SK-N-SH (cell line): ENCODE results near the gene ARHGAP31. TPM values are rescaled to one million over a fixed set of nuclear protein-coding genes. Genes with fewer than 3 reads are reported as not detected.

Experiments used
- CTCF ChIA-PET: fragments of 300-600, 350-600 bp; formaldehyde crosslinking; extraction: SDS; loops from one replicate; lab custom pipeline; 2021; lab: Yijun Ruan, JAX
- POLR2A ChIA-PET: fragments of 350-600 bp; sonication (Branson Sonifier 250); formaldehyde crosslinking; extraction: SDS; loops from one replicate; lab custom pipeline; 2020; ENCODE audit warnings: antibody characterized with exemption, inconsistent platforms; lab: Yijun Ruan, JAX
- DNase-seq: peaks from one replicate; pipeline ENCODE4 v3.0.0; 2012
- H2AFZ ChIP-seq: fragments of 200-600 bp; sonication (generic); 2 replicates; pipeline ENCODE4 v1.8.1; 2016; ENCODE audit warnings: antibody characterized with exemption, mild to moderate bottlenecking, low read depth
- H3F3A ChIP-seq: fragments of 200-600 bp; sonication (generic); replicated peaks from 2 replicates; pipeline ENCODE3; 2016; ENCODE audit warnings: antibody characterized with exemption, mild to moderate bottlenecking; ENCODE audit not compliant: insufficient read depth
- H3K27ac ChIP-seq, 2 experiments: fragments of 200-500 bp in 1 of 2; fragments of 200-600 bp in 1 of 2; sonication (Bioruptor generic) in 1 of 2; sonication (generic), shearing (Covaris generic) in 1 of 2; 2 replicates each; pipeline versions ENCODE4 v1.5.1 to v1.6.1; 2014 to 2016; ENCODE audit warnings: low read depth in 2 of 2, inconsistent platforms in 1 of 2, low read length in 1 of 2, mild to moderate bottlenecking in 1 of 2, mixed read lengths in 1 of 2
- H3K27me3 ChIP-seq: fragments of 200-600 bp; sonication (generic), shearing (Covaris generic); 2 replicates; pipeline ENCODE4 v1.6.1; 2016; ENCODE audit warnings: mixed run types; ENCODE audit not compliant: insufficient read depth
- H3K36me3 ChIP-seq, 2 experiments: fragments of 200-500 bp in 1 of 2; fragments of 200-600 bp in 1 of 2; sonication (Bioruptor generic) in 1 of 2; sonication (generic) in 1 of 2; replicated peaks in 1 of 2; 2 replicates each; pipeline versions ENCODE3 to v1.5.1; 2014 to 2016; ENCODE audit warnings: low read length in 1 of 2, mild to moderate bottlenecking in 1 of 2; ENCODE audit not compliant: insufficient read depth in 2 of 2, control insufficient read depth in 1 of 2
- H3K4me1 ChIP-seq, 2 experiments: fragments of 200-500 bp in 1 of 2; fragments of 200-600 bp in 1 of 2; sonication (Bioruptor generic) in 1 of 2; sonication (generic), shearing (Covaris generic) in 1 of 2; 2 replicates each; pipeline versions ENCODE4 v1.5.1 to v1.6.1; 2014 to 2016; ENCODE audit warnings: low read depth in 1 of 2, low read length in 1 of 2, mixed run types in 1 of 2; ENCODE audit not compliant: insufficient read depth in 2 of 2, control insufficient read depth in 1 of 2
- H3K4me2 ChIP-seq: fragments of 200-600 bp; sonication (generic), shearing (Covaris generic); 2 replicates; pipeline ENCODE4 v1.6.1; 2017; ENCODE audit warnings: mixed run types
- H3K4me3 ChIP-seq, 2 experiments: fragments of 200-500 bp in 1 of 2; fragments of 200-600 bp in 1 of 2; sonication (Bioruptor generic) in 1 of 2; sonication (generic), shearing (Covaris generic) in 1 of 2; 2 replicates each; pipeline versions ENCODE4 v1.5.1 to v1.8.1; 2014 to 2016; ENCODE audit warnings: low read depth in 2 of 2, inconsistent platforms in 1 of 2, low read length in 1 of 2, mild to moderate bottlenecking in 1 of 2, mixed read lengths in 1 of 2, moderate library complexity in 1 of 2
- H3K79me2 ChIP-seq: fragments of 200-600 bp; sonication (generic); 2 replicates; pipeline ENCODE4 v1.8.1; 2017; ENCODE audit warnings: mild to moderate bottlenecking; ENCODE audit not compliant: insufficient read depth
- H3K9ac ChIP-seq: fragments of 200-600 bp; sonication (generic); 2 replicates; pipeline ENCODE4 v1.6.1; 2017; ENCODE audit warnings: mixed run types
- H3K9me2 ChIP-seq: fragments of 200-600 bp; sonication (generic); 2 replicates; pipeline ENCODE4 v1.6.1; 2017; ENCODE audit warnings: mixed run types
- H3K9me3 ChIP-seq: fragments of 200-600 bp; sonication (generic); 2 replicates; pipeline ENCODE4 v1.6.1; 2017; ENCODE audit warnings: mixed run types, mild to moderate bottlenecking, moderate library complexity
- H4K20me1 ChIP-seq: fragments of 200-600 bp; sonication (generic); 2 replicates; pipeline ENCODE4 v1.6.1; 2017; ENCODE audit warnings: mild to moderate bottlenecking, mixed run types; ENCODE audit not compliant: insufficient read depth
- EP300 ChIP-seq, 2 experiments: IDR thresholded peaks; 2 replicates each; pipeline versions ENCODE4 v1.4.0 to v1.6.1; 2012; ENCODE audit warnings: borderline replicate concordance in 1 of 2, low read depth in 1 of 2, low read length in 1 of 2
- EZH2phosphoT487 ChIP-seq: fragments of 200-600 bp; sonication (generic); IDR thresholded peaks from 2 replicates; pipeline ENCODE4 v1.6.1; 2017; ENCODE audit warnings: low read depth, mixed run types, mild to moderate bottlenecking, antibody characterized with exemption, moderate library complexity, borderline replicate concordance
- FOSL2 ChIP-seq: IDR thresholded peaks from 2 replicates; pipeline ENCODE4 v1.4.0; 2012; ENCODE audit warnings: low read depth, mild to moderate bottlenecking, moderate library complexity, borderline replicate concordance
- FOXJ3 ChIP-seq: sonication (generic); formaldehyde crosslinking; IDR thresholded peaks from 2 replicates; pipeline ENCODE4 v1.5.1; 2020; ENCODE audit warnings: mild to moderate bottlenecking, missing genetic modification reagents
- FOXM1 ChIP-seq: IDR thresholded peaks from 2 replicates; pipeline ENCODE4 v1.4.0; 2012; ENCODE audit warnings: low read depth, mild to moderate bottlenecking
- GABPA ChIP-seq: IDR thresholded peaks from 2 replicates; pipeline ENCODE4 v1.4.0; 2012; ENCODE audit warnings: low read depth, mild to moderate bottlenecking
- GATA2 ChIP-seq: sonication (generic); formaldehyde crosslinking; IDR thresholded peaks from 2 replicates; pipeline ENCODE4 v1.5.0; 2020; ENCODE audit warnings: mild to moderate bottlenecking, missing genetic modification reagents
- JUND ChIP-seq: IDR thresholded peaks from 2 replicates; pipeline ENCODE4 v1.4.0; 2012
- MXI1 ChIP-seq: IDR thresholded peaks from 2 replicates; pipeline ENCODE4 v1.6.1; 2012; ENCODE audit warnings: mild to moderate bottlenecking, low read depth, low read length, improper control_type of control experiment
- NFIC ChIP-seq: IDR thresholded peaks from 2 replicates; pipeline ENCODE4 v1.4.0; 2012; ENCODE audit warnings: borderline replicate concordance
- NRF1 ChIP-seq: IDR thresholded peaks from 2 replicates; pipeline ENCODE4 v1.6.1; 2012; ENCODE audit warnings: low read depth, mild to moderate bottlenecking, low read length
- SIN3A ChIP-seq: IDR thresholded peaks from 2 replicates; pipeline ENCODE4 v1.6.1; 2012; ENCODE audit warnings: low read depth, mild to moderate bottlenecking, low read length, moderate library complexity, borderline replicate concordance
- SMC3 ChIP-seq: IDR thresholded peaks from 2 replicates; pipeline ENCODE4 v1.6.1; 2012; ENCODE audit warnings: low read depth, low read length, improper control_type of control experiment
- TAF1 ChIP-seq: IDR thresholded peaks from 2 replicates; pipeline ENCODE4 v1.6.1; 2012; ENCODE audit warnings: low read depth, mild to moderate bottlenecking, low read length, moderate library complexity, borderline replicate concordance
- TCF12 ChIP-seq: IDR thresholded peaks from 2 replicates; pipeline ENCODE4 v1.4.0; 2012
- WGBS: methylation state at CpG from one replicate; pipeline ENCODE4 v1.1.6; 2017; ENCODE audit warnings: low lambda C conversion rate; 5-methylcytosine and 5-hydroxymethylcytosine counted together
- polyA plus RNA-seq, 3 experiments: library from polyadenylated mRNA; depleted of rRNA; stranded (reverse); fragments of >200 nt; gene quantifications; 2 replicates each; pipeline ENCODE4 v1.2.3, GENCODE V29; 2012
- TF ChIP-seq, protein P1 (sequence below): fragments of 150-350 bp; IDR thresholded peaks from 2 replicates; pipeline ENCODE4 v1.6.1; 2017; ENCODE audit warnings: antibody characterized with exemption, low read length, low read depth, borderline replicate concordance
- TF ChIP-seq, protein P2 (sequence below): IDR thresholded peaks from 2 replicates; pipeline ENCODE4 v1.6.1; 2012; ENCODE audit warnings: mild to moderate bottlenecking, low read depth, low read length, moderate library complexity
- TF ChIP-seq, protein P3 (sequence below): IDR thresholded peaks from 2 replicates; pipeline ENCODE4; 2012
- TF ChIP-seq, protein P4 (sequence below): fragments of 200-600 bp; sonication (generic); IDR thresholded peaks from 2 replicates; pipeline ENCODE4 v1.6.1; 2017; ENCODE audit warnings: antibody characterized with exemption, mild to moderate bottlenecking, moderate library complexity

The ARHGAP31 gene, protein sequence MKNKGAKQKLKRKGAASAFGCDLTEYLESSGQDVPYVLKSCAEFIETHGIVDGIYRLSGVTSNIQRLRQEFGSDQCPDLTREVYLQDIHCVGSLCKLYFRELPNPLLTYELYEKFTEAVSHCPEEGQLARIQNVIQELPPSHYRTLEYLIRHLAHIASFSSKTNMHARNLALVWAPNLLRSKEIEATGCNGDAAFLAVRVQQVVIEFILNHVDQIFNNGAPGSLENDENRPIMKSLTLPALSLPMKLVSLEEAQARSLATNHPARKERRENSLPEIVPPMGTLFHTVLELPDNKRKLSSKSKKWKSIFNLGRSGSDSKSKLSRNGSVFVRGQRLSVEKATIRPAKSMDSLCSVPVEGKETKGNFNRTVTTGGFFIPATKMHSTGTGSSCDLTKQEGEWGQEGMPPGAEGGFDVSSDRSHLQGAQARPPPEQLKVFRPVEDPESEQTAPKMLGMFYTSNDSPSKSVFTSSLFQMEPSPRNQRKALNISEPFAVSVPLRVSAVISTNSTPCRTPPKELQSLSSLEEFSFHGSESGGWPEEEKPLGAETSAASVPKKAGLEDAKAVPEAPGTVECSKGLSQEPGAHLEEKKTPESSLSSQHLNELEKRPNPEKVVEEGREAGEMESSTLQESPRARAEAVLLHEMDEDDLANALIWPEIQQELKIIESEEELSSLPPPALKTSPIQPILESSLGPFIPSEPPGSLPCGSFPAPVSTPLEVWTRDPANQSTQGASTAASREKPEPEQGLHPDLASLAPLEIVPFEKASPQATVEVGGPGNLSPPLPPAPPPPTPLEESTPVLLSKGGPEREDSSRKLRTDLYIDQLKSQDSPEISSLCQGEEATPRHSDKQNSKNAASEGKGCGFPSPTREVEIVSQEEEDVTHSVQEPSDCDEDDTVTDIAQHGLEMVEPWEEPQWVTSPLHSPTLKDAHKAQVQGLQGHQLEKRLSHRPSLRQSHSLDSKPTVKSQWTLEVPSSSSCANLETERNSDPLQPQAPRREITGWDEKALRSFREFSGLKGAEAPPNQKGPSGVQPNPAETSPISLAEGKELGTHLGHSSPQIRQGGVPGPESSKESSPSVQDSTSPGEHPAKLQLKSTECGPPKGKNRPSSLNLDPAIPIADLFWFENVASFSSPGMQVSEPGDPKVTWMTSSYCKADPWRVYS (N-terminal part only)
- 4.4 and 7.7 TPM in 2 replicates for polyA plus RNA-seq (2012; rRNA removed)
- polyA plus RNA-seq (2012; cell fraction: cytosol; rRNA removed), result 4.0 and 4.8 TPM in 2 replicates
- 6.0 and 7.0 TPM in 2 replicates for polyA plus RNA-seq (2012; cell fraction: nucleus; rRNA removed)

DNA sequence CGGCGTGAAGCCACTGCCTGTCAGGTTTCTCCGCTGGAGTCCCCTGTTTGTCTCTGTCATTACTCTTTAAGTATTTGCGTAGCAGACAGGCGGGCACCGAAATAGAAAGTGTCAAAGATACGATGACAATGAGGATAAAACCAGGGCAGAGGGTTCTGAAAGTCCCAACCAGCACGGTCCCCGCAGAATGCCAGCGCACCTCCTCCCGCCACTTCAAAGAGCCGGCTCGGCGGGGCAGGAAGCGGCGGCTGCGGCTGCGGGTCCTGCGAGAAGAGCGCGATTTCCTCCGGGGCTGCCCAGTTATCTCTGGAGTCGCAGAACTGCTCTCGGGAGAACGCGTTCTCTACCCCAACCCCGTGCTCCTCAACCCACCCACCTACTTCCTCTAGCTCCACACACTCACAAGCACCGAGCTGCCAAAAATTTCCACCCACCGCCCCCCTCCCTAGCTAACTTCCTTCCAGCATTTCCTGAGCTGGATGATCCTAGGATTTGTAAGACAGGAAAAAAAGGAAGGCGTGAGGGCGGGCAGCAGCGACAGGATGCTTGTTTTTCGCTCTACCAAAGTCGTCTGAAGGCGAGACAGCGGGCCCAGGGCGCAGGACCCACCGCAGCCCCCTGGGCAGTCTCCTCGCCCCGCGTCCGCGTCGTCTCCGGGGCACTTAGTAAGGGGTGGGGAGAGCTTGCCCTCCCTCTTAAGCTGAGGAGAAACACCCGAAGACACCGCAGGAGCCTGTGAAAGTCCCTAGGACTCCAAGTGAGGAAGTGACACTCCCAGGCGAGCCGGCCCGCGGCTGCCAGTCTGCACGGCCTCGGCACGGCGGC lies at the start of gene ARHGAP31:
Gene ARHGAP31, plus strand, starts transcription at position 513 of the 825 bp plus-strand sequence. CDS start 522 bp downstream, outside the sequence.
- peak within 1 kb of the TSS; percentile 81 to 90 for H3K4me3 ChIP-seq
- no peaks in the 10 kb centered on the region for H3K27me3 ChIP-seq
- H3K79me2 ChIP-seq, result peaks cover 46% of the 10 kb centered on the region
- no peaks in the 10 kb centered on the region for H4K20me1 ChIP-seq
- ChIA-PET POLR2A (interaction anchor here (0.9 to 4.6 kb wide), 9 partner anchors 9 to 367 kb away, joined by 3 to 44 read pairs (median 4); partner anchors contain the start of gene POPDC2), CTCF (interaction anchor here (0.7 to 3.5 kb wide), 6 partner anchors 19 to 396 kb away, joined by 3 to 20 read pairs (median 6); no protein-coding TSS in a partner anchor)
- WGBS, result under 1% methylated on average over 47 of the region's 55 CpGs
- H3K9ac ChIP-seq, result peak within 1 kb of the TSS; percentile 91
- H3K36me3 ChIP-seq, result peaks cover 8 to 16% of the 10 kb centered on the region in 2 experiments
- peaks cover 7% of the 10 kb centered on the region for H3F3A ChIP-seq
- H3K9me2 ChIP-seq, result no peaks in the 10 kb centered on the region
- peak; percentile 79 for DNase-seq
- H3K4me2 ChIP-seq, result peak within 1 kb of the TSS; percentile 78
- H3K27ac ChIP-seq, result peak within 1 kb of the TSS; percentile 90 to 91
- H3K9me3 ChIP-seq, result no peaks in the 10 kb centered on the region
- peaks cover 12 to 48% of the 10 kb centered on the region in 2 experiments; a peak in 3 of 4 replicates for H3K4me1 ChIP-seq
- H2AFZ ChIP-seq, result peak within 1 kb of the TSS; percentile 88
- no peak for TF ChIP-seq TCF12
- TF ChIP-seq JUND, result no peak
- no peak for TF ChIP-seq NRF1
- TF ChIP-seq SMC3, result no peak
- TF ChIP-seq FOSL2, result no peak
- no peak for TF ChIP-seq TAF1
- TF ChIP-seq EP300 (IDR thresholded peaks at IDR 0.05; ENCODE audit: borderline replicate concordance in 1 of 2, low read depth in 1 of 2, low read length in 1 of 2), result no peak
- TF ChIP-seq MXI1, result no peak
- no peak for TF ChIP-seq FOXJ3 (CRISPR knock-in tag)
- 0 out of 2 replicates have a peak, but pooled peaks have one; percentile 13 for TF ChIP-seq SIN3A
- TF ChIP-seq GABPA, result 0 out of 2 replicates have a peak, but pooled peaks have one; percentile 32
- TF ChIP-seq, protein P1, sequence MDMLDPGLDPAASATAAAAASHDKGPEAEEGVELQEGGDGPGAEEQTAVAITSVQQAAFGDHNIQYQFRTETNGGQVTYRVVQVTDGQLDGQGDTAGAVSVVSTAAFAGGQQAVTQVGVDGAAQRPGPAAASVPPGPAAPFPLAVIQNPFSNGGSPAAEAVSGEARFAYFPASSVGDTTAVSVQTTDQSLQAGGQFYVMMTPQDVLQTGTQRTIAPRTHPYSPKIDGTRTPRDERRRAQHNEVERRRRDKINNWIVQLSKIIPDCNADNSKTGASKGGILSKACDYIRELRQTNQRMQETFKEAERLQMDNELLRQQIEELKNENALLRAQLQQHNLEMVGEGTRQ, result no peak
- TF ChIP-seq GATA2 (CRISPR knock-in tag), result no peak; the same call in 1 of the 2 replicates
- peak; percentile 41; the same call in 1 of the 2 replicates for TF ChIP-seq NFIC
- TF ChIP-seq, protein P2, sequence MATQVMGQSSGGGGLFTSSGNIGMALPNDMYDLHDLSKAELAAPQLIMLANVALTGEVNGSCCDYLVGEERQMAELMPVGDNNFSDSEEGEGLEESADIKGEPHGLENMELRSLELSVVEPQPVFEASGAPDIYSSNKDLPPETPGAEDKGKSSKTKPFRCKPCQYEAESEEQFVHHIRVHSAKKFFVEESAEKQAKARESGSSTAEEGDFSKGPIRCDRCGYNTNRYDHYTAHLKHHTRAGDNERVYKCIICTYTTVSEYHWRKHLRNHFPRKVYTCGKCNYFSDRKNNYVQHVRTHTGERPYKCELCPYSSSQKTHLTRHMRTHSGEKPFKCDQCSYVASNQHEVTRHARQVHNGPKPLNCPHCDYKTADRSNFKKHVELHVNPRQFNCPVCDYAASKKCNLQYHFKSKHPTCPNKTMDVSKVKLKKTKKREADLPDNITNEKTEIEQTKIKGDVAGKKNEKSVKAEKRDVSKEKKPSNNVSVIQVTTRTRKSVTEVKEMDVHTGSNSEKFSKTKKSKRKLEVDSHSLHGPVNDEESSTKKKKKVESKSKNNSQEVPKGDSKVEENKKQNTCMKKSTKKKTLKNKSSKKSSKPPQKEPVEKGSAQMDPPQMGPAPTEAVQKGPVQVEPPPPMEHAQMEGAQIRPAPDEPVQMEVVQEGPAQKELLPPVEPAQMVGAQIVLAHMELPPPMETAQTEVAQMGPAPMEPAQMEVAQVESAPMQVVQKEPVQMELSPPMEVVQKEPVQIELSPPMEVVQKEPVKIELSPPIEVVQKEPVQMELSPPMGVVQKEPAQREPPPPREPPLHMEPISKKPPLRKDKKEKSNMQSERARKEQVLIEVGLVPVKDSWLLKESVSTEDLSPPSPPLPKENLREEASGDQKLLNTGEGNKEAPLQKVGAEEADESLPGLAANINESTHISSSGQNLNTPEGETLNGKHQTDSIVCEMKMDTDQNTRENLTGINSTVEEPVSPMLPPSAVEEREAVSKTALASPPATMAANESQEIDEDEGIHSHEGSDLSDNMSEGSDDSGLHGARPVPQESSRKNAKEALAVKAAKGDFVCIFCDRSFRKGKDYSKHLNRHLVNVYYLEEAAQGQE, result no peak
- TF ChIP-seq, protein P3, sequence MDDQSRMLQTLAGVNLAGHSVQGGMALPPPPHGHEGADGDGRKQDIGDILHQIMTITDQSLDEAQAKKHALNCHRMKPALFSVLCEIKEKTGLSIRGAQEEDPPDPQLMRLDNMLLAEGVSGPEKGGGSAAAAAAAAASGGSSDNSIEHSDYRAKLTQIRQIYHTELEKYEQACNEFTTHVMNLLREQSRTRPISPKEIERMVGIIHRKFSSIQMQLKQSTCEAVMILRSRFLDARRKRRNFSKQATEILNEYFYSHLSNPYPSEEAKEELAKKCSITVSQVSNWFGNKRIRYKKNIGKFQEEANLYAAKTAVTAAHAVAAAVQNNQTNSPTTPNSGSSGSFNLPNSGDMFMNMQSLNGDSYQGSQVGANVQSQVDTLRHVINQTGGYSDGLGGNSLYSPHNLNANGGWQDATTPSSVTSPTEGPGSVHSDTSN, result 0 out of 2 replicates have a peak, but pooled peaks have one; percentile 35
- TF ChIP-seq FOXM1, result no peak
- no peak for TF ChIP-seq EZH2phosphoT487
- TF ChIP-seq, protein P4, sequence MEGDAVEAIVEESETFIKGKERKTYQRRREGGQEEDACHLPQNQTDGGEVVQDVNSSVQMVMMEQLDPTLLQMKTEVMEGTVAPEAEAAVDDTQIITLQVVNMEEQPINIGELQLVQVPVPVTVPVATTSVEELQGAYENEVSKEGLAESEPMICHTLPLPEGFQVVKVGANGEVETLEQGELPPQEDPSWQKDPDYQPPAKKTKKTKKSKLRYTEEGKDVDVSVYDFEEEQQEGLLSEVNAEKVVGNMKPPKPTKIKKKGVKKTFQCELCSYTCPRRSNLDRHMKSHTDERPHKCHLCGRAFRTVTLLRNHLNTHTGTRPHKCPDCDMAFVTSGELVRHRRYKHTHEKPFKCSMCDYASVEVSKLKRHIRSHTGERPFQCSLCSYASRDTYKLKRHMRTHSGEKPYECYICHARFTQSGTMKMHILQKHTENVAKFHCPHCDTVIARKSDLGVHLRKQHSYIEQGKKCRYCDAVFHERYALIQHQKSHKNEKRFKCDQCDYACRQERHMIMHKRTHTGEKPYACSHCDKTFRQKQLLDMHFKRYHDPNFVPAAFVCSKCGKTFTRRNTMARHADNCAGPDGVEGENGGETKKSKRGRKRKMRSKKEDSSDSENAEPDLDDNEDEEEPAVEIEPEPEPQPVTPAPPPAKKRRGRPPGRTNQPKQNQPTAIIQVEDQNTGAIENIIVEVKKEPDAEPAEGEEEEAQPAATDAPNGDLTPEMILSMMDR, result no peak
